HG02852 (cell line): ENCODE data around the gene TTC6.

ENCODE experiments used
- ATAC-seq: cut with Tn5 transposase; IDR thresholded peaks from one replicate; pipeline ENCODE4 v1.9.1; 2021; ENCODE audit warnings: mild to moderate bottlenecking, moderate library complexity; ENCODE audit not compliant: unreplicated experiment

TTC6 gene

DNA sequence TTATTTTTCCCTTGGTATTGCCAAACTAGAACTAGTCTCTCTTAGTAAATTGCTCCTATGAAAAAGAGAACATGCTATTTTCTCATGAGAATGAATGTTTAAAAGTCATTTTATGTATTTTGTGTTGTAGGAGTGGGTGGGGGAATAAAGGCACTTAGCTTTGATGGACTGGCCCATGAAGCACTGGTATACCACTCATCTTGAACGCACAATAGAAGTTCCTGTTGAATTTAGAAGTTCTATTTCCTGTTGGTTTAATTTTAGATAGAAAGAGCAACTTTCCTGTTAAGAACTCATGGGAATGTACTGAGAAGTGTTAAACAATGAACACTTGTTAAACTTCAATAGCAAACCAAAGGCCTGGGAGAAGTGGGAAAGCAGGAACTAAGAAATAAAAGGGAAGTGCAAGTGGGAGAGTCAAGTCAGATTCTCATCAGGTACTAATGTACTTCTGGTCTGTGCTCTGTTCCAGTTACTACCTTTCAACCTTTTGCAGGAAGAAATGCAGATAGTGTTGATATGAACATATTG is 23.1 kb downstream of the TTC6 start:
- no peak for ATAC-seq

DNA sequence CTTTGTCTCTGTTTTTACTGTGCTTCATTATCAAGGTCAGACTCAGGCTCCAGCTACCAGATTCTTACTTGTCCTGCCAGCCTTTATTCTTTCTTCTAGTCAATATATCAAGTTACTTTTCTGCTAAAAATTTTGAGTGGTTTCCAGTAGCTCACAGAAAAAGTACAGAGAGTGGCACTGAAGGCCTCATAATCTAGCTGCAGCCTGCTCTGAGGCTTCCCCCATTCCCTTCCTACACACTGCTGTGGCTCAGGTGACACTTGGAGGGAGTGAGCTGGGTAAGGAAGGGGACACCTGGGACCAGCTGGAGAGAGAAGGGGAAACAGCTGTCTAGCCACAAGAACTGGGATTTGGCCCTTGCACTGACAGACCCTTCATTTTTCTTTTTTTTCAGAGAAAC is 25.4 kb downstream of the TTC6 start:
- no peak for ATAC-seq

DNA sequence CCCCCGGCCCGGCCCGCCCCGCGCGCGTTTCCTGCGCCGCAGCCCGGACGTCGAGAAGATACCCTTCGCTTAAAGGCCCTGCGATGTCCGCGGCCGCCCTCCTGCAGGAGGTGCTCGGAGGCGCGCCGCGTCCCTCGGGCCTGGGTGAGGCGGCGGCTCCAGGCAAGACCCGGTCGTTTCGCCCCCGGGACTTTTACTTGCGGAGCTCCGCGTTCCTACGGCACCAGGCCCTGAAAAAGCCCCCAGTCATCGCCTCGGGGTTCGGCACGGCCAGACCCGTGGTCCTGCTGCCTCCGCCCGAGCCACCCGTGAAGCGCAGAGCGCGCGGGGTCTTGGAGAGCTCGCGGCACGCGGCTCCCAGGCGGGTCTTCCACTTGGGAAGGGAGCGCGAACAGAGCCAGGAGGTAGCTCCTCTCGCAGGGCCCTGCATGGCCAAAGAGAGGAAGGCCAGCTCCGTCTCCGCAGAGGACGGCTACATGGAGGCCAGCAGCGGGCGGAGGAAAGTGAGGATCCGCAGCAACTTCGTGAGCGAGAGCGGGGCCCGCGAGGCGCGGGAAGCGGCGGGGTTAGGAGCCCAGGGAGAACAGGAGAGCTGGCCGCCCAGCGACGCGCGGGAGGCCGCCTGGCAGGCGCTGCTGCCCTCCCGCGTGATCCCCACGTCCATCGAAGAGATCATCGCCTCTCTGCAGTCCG is 26.9 kb downstream of the TTC6 start:
- ATAC-seq: no peak

DNA sequence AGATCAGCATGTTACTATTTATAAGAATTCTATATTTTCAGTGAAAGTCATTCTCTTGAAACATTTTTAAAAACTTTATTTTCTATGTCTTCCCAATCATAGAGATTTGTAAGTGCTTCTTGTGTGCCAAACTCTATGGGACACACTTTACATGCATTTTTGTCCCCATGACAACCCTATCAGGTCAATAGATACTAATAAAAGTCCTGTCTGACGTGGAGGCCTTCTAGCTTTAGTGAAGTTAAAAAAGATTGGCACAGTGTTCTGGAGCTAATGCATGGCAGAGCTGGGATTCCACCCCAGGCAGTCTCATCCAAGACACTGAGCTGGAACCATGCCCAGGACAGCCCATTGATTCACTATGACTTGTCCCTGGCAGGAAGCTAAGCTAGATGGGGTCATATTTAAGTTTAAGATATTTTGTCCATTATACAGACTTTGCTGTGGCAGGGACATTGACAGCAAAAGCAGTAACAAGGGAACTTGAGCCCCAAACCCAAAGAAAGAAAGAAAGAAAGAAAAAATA is 28.1 kb downstream of the TTC6 start:
- no peak for ATAC-seq

DNA sequence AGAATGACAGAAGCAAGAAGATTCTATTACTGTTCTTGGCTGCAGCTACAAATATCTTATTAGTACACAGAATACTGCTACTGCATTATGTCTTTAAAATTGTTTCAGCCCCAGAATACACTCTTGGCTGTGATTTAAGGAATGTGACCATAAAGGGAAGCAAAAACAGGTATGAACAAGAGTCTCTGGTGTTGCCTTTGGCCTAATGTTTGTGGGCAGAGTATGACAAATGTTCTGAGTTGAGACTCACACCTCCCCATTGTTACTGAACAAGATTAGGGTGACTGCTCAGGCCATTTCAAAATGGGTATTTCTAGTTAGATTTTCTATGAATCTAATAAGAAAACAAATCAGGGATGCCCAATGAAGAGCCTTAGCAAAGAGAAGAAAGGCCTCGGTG is 28.5 kb downstream of the TTC6 start:
- no peak for ATAC-seq

DNA sequence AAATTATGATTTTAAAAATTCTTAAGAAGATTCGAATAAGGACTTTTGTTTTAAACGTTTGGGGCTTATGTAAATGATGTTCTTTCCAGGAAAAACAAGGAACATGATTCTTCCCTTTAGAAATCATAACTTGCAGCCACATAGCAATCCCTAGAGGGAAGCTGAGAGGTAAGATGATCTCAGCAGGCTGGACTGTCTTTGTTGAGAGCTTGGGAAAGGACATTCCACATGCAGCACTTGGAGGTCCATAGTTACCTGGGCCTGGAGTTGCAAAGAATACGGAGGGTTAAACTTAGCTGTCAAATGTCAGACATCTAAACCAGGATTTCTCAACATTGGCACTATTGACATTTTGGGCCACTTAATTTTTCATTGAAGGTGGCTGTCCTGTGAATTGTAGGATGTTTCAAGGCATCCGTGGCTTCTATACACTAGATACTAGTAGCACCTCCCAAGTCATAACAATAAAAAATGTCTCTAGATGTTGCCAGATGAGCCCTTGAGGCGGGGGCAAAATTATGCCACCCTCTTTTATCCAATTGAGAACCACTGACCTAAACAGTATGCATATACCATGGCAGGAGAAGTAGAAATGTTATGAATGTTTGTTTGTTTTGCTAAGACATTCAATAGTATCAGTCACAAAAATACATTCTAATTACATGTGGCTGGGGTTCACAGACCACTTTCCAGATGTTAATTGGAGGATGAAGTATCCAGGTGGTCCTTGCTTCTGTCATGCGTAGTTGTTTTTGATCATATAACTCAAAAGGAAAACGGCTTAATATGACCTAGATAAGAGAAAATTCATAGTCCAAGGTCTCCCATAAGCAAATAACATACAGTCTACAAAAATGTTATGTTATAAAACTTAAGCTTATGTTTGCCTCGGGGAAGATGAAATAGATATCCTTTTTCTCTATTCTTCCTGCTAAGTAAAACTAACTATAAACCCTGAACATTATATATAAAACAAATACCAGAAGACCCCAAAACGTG is 30.5 kb downstream of the TTC6 start:
- ATAC-seq: no peak

DNA sequence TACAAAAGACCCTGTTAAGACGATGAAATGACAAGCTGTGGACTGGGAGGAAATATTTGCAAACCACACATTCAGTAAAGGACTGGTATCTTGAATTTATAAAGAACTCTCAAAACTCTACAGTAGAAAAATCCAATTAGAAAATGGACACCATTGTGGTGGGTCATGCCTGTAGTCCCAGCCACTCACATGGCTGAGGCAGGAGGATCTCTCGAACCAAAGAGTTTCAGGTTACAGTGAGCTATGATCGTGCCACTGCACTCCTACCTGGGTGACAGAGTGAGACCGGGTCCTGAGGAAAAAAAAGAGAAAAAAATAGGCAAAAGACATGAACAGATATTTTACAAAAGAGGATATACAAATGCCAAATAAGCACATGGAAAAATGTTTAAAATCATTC is 41.9 kb downstream of the TTC6 start:
- no peak for ATAC-seq

DNA sequence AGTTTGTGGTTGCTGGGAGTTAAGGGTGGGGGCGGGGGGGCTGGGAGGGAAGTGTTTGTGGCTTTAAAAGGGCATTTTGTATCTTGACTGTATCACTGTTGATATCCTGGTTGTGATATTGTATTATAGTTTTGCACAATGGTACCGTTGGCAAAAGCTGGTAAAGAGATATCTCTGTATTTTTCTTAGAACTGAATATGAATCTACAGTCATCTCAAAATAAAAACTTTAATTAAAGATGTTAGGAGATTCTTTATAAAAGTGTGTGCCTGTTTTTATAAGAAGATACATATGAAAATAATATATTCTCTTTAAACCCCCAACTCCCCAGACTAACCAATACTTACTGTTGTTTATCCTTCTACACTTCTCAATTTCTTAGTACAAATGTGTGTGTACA is 43.2 kb downstream of the TTC6 start:
- no peak for ATAC-seq

DNA sequence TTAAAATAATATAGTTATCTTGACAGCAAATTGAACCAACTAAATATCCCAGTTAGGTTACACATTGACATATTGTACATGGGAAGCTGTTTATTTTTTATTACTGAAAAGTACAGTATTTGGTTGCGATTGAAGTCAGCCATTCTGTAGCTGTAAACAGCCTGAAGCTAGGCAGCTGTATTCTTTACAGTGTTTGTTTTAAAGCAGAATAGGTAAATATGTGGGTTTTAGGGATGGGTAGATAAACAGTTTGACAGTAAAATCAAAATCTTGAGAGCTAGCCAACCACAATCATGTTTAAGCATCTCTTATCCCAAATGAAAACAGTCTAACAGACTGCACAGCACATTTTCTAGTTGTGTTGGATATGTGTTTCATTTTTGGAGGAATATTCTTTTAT is 45.7 kb downstream of the TTC6 start:
- no peak for ATAC-seq

DNA sequence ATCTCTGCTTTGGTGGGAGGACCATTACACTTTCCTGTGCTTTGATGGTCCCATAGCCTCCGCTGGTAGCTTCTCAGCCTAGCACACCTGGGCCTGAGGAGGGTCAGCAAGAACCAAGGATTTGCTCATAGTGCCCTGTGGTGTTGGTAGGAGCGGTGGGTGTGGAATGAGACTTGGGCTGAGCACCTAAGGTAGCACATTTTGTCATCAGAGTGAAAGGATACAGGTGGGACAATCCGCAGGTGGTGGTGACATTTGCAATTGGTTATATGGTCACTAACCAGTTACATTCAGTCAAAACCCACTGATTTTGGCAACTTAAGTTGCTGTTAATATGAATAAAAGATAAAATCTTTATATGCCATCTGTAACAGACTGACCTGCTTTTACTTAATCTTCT is 46.7 kb downstream of the TTC6 start:
- ATAC-seq: no peak

DNA sequence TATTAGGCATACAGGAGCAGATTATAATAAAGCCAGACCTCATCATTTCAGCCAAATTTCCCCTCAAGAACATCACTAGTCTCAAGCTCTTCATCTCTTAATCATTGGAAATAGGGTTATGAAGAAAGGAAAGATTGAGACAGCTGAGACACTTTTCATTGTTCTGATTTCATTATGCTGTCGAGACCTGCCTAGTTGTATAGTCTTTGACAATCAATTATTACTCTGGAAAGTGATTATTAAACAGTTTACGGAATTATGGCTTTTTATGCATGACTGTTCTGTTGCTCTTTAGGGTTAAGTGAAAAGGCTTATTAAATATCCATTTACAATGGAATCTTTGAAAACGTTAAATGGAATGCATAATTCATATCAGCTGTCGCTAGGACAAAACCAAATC is 48.3 kb downstream of the TTC6 start:
- no peak for ATAC-seq
